Upper lobe of left lung (tissue), 6 donors: ENCODE measurements around the gene GPER1. TPM values are rescaled to one million over a fixed set of nuclear protein-coding genes. Genes with fewer than 3 reads are reported as not detected.
A peak's percentile ranks its signal among the peaks of the same experiment; 100 is the strongest.

Experiments used
- ATAC-seq, 2 donors: fragments of 200-7000 bp; cut with Tn5 transposase; one replicate each; pipeline ENCODE4 v1.9.1; 2022; ENCODE audit warnings: mild to moderate bottlenecking in 2 of 2, moderate library complexity in 2 of 2; ENCODE audit not compliant: low FRiP score in 2 of 2
- DNase-seq, 2 donors: peaks; one replicate each; pipeline ENCODE4 v3.0.0-alpha.2; 2019 to 2020
- H3K27ac ChIP-seq, 4 donors: fragments of 200-600 bp; sonication (generic); one replicate each; pipeline ENCODE4 v1.5.1; 2016 to 2019
- H3K27me3 ChIP-seq, 4 donors: fragments of 200-600 bp; sonication (generic); one replicate each; pipeline ENCODE4 v1.5.1; 2017 to 2019
- H3K36me3 ChIP-seq, 4 donors: fragments of 200-600 bp; sonication (generic); one replicate each; pipeline ENCODE4 v1.5.1; 2016 to 2019
- H3K4me1 ChIP-seq, 4 donors: fragments of 200-600 bp; sonication (generic); one replicate each; pipeline ENCODE4 v1.5.1; 2018 to 2019
- H3K4me3 ChIP-seq, 4 donors: fragments of 200-600 bp; sonication (generic); one replicate each; pipeline ENCODE4 v1.5.1; 2017 to 2019; ENCODE audit warnings: mild to moderate bottlenecking in 2 of 4, moderate library complexity in 1 of 4
- H3K9me3 ChIP-seq, 4 donors: fragments of 200-600 bp; sonication (generic); one replicate each; pipeline ENCODE4 v1.5.1; 2018 to 2019
- CTCF ChIP-seq, 6 experiments: fragments of 450-650 bp in 4 of 6; fragments of 200-600 bp in 2 of 6; sonication (generic) in 2 of 6; IDR thresholded peaks; one replicate each; pipeline ENCODE4 v1.5.1; 2016 to 2019; ENCODE audit warnings: antibody characterized with exemption in 6 of 6
- EP300 ChIP-seq, 4 donors: sonication (generic); formaldehyde crosslinking; IDR thresholded peaks; one replicate each; pipeline ENCODE4 v1.5.1; 2017; ENCODE audit warnings: antibody characterized with exemption in 4 of 4, control low read depth in 2 of 4
- POLR2A ChIP-seq, 4 donors: fragments of 450-650 bp; IDR thresholded peaks; one replicate each; pipeline ENCODE4 v1.5.1; 2016 to 2017; ENCODE audit warnings: antibody characterized with exemption in 4 of 4, mild to moderate bottlenecking in 2 of 4
- POLR2AphosphoS5 ChIP-seq, 2 donors: sonication (generic); formaldehyde crosslinking; IDR thresholded peaks; one replicate each; pipeline ENCODE4 v1.5.1; 2017; ENCODE audit warnings: antibody characterized with exemption in 2 of 2
- WGBS, 2 donors: methylation state at CpG; one replicate each; pipeline ENCODE4 v1.1.5; 2017 to 2018; 5-methylcytosine and 5-hydroxymethylcytosine counted together
- total RNA-seq, 6 donors: library from RNA; depleted of rRNA in 4 of 6; stranded (reverse); fragments of >200 nt in 4 of 6; gene quantifications; one replicate each; pipeline versions ENCODE4 v1.1.0 to v1.2.1, GENCODE V29; 2016 to 2021
- donor health status: DM: no; HTN: no; CAD: no; lungs with moderate emphysema.
- donor health status: DM: no; HTN: yes; CAD: no; lungs with severe emphysema.

Gene GPER1
- total RNA-seq, 6 donors from 2014 or later: 6.5 to 24.7 (median 8.5) TPM

DNA sequence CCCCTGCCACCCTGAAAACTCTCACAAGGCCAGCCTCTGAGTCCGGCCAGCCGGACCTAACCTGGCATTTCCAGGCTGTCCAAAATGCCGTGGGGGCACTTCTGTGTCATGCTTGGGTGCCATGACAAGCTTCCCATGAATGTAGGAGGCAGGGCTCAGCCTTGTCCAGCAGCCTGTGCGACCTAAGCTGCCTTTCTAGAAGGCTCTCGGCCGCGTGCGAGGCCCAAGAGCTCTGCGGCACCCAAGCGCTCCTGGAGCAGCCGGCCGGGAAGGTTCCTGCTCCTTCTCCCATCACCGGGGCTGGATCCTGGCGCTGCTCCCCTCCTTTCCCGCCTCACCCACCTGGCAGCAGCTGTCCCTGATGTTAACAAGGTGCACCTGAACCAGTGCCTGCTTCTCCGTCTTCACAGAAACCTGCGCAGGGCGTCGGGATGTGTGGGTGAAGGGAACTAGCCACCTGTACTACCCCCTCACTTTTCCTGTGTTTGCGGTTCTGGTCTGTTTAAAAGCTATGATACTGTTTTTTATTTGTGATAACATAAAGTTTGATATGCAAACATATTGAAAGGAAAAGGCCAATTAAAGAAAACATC lies 6.1 kb downstream of the GPER1 start:
- ATAC-seq: no peak
- H3K27ac ChIP-seq: no peak overlapping the region
- 92% methylated on average over 15 to 17 of the region's 20 CpGs for WGBS, 2 donors
- H3K27me3 ChIP-seq: no peaks in the 10 kb centered on the region
- no peaks in the 10 kb centered on the region for H3K9me3 ChIP-seq
- DNase-seq: peak in 1 of 2 donors; percentile 74
- H3K36me3 ChIP-seq: peaks cover 3 to 36% (median 23%) of the 10 kb centered on the region in 4 donors
- TF ChIP-seq POLR2A (IDR thresholded peaks at IDR 0.05): no peak
- TF ChIP-seq POLR2AphosphoS5 (IDR thresholded peaks at IDR 0.05): no peak
- TF ChIP-seq EP300 (IDR thresholded peaks at IDR 0.05): no peak
- TF ChIP-seq CTCF (IDR thresholded peaks at IDR 0.05): no peak
- H3K4me3 ChIP-seq: no peak overlapping the region
- H3K4me1 ChIP-seq: peaks cover under 1 to 19% (median 15%) of the 10 kb centered on the region in 4 donors

DNA sequence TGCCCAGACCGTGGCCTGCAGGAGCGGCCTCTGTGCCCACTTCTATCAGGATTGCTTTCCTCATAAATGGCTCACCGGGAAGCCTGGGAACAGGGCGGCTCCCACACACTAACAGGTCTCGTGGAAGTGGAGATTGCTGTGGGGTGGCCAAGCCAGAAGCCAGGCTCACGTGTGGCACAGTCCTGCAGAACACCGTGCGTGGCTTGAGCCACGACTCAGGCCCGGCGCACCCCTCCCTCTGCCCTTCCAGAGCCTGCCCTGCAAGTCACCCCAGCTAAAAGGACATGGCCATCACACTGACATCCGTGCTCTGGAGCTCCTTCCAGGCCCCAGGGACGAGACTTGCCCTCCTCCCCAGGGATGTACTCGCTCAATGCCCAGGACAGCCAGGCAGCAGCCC lies 7.0 kb downstream of the GPER1 start:
- ATAC-seq: no peak

DNA sequence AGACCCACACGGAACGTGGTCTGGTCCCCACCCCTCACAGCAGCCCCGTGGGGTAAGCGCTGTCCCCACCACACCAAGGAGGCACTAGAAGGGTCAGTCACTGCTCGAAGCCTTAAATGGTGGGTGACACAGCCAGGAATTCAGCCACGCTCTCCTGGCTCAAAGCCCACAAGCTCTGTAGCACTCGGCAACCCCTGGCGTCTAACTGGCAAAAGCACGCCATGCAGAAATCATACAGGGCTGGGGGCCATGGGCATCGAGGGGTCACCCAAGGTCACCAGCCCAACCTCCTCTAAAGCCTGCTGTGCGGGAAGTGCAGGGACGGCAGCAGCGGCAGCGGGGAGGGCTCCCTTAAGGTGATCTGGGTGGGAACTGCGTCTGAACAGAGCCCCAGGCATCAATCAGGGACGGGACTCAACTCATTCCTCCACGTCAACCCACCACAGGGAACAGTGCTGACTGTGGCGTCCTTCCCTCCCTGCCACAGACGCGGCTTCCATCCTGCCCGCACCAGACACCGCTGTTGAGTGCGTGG lies 7.8 kb downstream of the GPER1 start:
- TF ChIP-seq POLR2AphosphoS5 (IDR thresholded peaks at IDR 0.05) (no peak), CTCF (IDR thresholded peaks at IDR 0.05) (no peak), POLR2A (IDR thresholded peaks at IDR 0.05) (no peak), EP300 (IDR thresholded peaks at IDR 0.05) (no peak)
- Histone ChIP-seq H3K4me1 (peaks cover 0 to 16% (median 10%) of the 10 kb centered on the region in 4 donors), H3K36me3 (peaks cover 3 to 36% (median 20%) of the 10 kb centered on the region in 4 donors), H3K27me3 (no peaks in the 10 kb centered on the region), H3K4me3 (peak overlapping the region in 3 of 4 donors; percentile 7 to 36 (median 8)), H3K9me3 (no peaks in the 10 kb centered on the region), H3K27ac (peak overlapping the region; percentile 33 to 52 (median 34))
- 70 to 73% methylated on average over 10 to 23 of the region's 23 CpGs for WGBS, 2 donors
- peak in 1 of 2 donors; percentile 4 for ATAC-seq
- DNase-seq: peak in 1 of 2 donors; percentile 69

More for the DNA sequence above, 7.0 kb downstream of the GPER1 start:
- WGBS, 2 donors: 88% methylated on average over 9 of the region's 14 CpGs; no CpG with 5 or more reads in 1 of the 2 donors
- DNase-seq: peak in 1 of 2 donors; percentile 76
- TF ChIP-seq CTCF (IDR thresholded peaks at IDR 0.05) (no peak), POLR2A (IDR thresholded peaks at IDR 0.05) (no peak), POLR2AphosphoS5 (IDR thresholded peaks at IDR 0.05) (no peak), EP300 (IDR thresholded peaks at IDR 0.05) (no peak)
- Histone ChIP-seq H3K4me1 (peaks cover 0 to 17% (median 13%) of the 10 kb centered on the region in 4 donors), H3K27me3 (no peaks in the 10 kb centered on the region), H3K36me3 (peaks cover 3 to 36% (median 23%) of the 10 kb centered on the region in 4 donors), H3K4me3 (no peak overlapping the region), H3K27ac (no peak overlapping the region), H3K9me3 (no peaks in the 10 kb centered on the region)

- Histone ChIP-seq H3K27me3 (no peaks in the 10 kb centered on the region), H3K4me3 (peak overlapping the region in 3 of 4 donors; percentile 7 to 36 (median 8)), H3K4me1 (peaks cover 0 to 16% (median 9%) of the 10 kb centered on the region in 4 donors), H3K9me3 (no peaks in the 10 kb centered on the region), H3K27ac (peak overlapping the region; percentile 33 to 52 (median 34)), H3K36me3 (peaks cover 3 to 32% (median 18%) of the 10 kb centered on the region in 4 donors)
- peak; percentile 2 to 26 for ATAC-seq
- no peak for TF ChIP-seq EP300 (IDR thresholded peaks at IDR 0.05)
- TF ChIP-seq POLR2AphosphoS5 (IDR thresholded peaks at IDR 0.05): no peak
- no peak for TF ChIP-seq CTCF (IDR thresholded peaks at IDR 0.05)
- no peak for TF ChIP-seq POLR2A (IDR thresholded peaks at IDR 0.05)
- peak; percentile 57 to 83 for DNase-seq
- WGBS, 2 donors: 63 to 83% methylated on average over 17 to 44 of the region's 44 CpGs
Observed at GRCh38 chr7:1096156-1097119, 8.5 kb downstream of the GPER1 start.
